Omental fat pad (tissue), 4 donors: Measurements from ENCODE around the gene RIN3. TPM values are rescaled to one million over a fixed set of nuclear protein-coding genes. Genes with fewer than 3 reads are reported as not detected.

Source experiments
- ATAC-seq: fragments of 150-250 bp; one replicate; pipeline ENCODE4 v1.9.1; 2016; ENCODE audit warnings: mild to moderate bottlenecking, moderate library complexity; ENCODE audit not compliant: low FRiP score
- DNase-seq: peaks from one replicate; pipeline ENCODE4 v3.0.0-alpha.2; 2019; ENCODE audit warnings: low spot score
- total RNA-seq, 4 donors: library from RNA; depleted of rRNA; stranded (reverse); fragments of >200 nt; gene quantifications; one replicate each; pipeline ENCODE4 v1.1.0, GENCODE V29; 2016
- TF ChIP-seq, protein P1 (sequence below), 3 donors: fragments of 450-650 bp; IDR thresholded peaks; one replicate each; pipeline ENCODE4 v1.5.1; 2016 to 2017; ENCODE audit warnings: antibody characterized with exemption in 3 of 3, mild to moderate bottlenecking in 3 of 3, moderate library complexity in 2 of 3

RIN3 gene
- total RNA-seq, 4 donors from 2014 or later: 11.6 to 36.3 (median 20.2) TPM

DNA sequence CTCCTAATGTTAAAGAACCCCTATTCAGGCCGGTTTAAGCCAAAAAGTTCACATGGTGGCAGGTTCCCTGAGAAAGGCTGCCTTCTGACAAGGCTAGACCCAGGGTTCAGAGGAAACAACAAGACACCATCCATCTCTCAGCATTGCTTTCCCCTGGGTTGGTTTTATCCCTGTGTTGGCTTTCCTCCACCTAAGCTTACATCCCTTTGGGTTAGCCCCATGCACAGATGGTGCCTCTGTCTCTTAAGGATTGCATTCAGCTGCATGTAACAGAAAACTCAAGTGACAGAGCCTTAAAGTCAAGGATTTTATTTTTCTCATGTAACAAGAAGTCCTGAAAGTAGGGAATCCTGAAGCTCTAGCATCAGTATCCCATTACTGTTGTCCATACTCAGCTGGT lies 42.8 kb upstream of the RIN3 start:
- no peak for DNase-seq
- no peak for ATAC-seq
- TF ChIP-seq, protein P1, sequence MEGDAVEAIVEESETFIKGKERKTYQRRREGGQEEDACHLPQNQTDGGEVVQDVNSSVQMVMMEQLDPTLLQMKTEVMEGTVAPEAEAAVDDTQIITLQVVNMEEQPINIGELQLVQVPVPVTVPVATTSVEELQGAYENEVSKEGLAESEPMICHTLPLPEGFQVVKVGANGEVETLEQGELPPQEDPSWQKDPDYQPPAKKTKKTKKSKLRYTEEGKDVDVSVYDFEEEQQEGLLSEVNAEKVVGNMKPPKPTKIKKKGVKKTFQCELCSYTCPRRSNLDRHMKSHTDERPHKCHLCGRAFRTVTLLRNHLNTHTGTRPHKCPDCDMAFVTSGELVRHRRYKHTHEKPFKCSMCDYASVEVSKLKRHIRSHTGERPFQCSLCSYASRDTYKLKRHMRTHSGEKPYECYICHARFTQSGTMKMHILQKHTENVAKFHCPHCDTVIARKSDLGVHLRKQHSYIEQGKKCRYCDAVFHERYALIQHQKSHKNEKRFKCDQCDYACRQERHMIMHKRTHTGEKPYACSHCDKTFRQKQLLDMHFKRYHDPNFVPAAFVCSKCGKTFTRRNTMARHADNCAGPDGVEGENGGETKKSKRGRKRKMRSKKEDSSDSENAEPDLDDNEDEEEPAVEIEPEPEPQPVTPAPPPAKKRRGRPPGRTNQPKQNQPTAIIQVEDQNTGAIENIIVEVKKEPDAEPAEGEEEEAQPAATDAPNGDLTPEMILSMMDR (IDR thresholded peaks at IDR 0.05): no peak

DNA sequence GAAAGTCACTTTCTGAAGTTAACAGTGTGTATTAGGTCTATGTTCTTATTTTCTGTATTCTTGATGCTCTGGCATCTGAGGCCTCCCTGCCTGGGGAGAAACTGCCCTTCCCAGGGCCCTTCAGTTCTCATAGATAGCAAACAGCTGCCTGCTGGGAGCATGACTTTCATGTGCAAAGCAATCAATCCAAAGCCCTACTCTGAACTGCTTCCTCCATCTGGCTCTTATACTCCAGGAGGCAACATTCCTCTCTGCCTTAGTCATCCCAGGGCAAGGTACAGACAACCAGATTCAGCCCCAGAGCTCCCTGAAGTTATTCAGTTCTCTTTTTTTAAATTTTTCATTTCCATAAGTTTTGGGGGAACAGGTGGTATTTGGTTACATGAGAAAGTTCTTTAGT lies 41.7 kb upstream of the RIN3 start:
- DNase-seq (no peak), ATAC-seq (no peak)
- TF ChIP-seq, protein P1 (IDR thresholded peaks at IDR 0.05): no peak

DNA sequence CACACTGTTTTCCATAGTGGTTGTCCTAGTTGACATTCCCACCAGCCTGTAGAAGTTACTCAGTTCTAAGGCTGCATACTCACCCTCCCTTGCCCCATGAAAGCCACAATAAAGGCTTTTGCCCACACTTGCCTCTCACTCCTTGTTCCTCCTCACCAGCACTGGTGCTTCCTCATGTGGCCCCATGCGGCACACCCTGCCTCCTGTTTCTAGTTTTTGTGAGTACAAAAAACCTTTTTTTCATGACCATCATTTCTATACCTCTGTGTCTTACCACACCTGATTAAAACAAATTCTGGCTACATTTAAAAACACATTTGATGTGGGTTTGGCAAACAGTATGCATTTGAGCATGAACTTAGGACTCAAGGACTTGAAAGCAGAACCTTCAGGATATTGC lies 40.7 kb upstream of the RIN3 start:
- DNase-seq (no peak), ATAC-seq (no peak)
- TF ChIP-seq, protein P1 (IDR thresholded peaks at IDR 0.05): no peak

DNA sequence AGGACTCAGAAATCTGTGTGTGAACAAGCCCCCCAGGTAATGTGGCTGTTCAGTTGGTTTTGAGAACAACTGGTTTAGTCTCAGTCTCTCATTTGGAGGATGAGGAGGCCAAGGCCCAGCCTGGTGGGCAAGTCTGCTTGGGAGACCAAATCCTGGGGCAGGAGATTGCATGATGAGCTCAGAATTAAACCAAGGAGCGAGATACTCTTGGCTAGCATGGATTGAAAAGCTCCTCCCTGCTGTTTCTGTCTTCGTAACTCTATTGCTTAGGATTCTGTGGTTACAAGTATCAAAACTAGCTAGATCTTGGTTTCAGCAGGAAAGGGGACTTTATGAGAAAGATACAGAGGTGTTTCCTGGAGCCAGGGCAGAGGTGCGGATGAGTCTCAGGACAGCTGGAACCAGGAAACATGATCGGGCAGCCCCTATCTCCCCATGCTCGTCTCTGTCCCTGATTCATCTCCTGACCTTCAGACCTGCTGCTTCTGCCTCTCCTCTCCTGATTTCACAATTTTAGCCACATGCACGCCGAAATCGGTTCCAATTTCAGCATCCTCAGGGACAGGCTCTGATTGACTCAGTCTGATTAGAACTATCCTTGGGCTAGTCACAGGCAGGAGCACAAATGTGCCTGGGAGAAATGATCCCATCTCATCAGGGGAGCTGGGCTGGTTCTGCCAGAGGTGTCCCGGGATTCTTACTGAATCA lies 40.2 kb upstream of the RIN3 start:
- DNase-seq (no peak), ATAC-seq (peak; percentile 54)
- TF ChIP-seq, protein P1 (IDR thresholded peaks at IDR 0.05): no peak

DNA sequence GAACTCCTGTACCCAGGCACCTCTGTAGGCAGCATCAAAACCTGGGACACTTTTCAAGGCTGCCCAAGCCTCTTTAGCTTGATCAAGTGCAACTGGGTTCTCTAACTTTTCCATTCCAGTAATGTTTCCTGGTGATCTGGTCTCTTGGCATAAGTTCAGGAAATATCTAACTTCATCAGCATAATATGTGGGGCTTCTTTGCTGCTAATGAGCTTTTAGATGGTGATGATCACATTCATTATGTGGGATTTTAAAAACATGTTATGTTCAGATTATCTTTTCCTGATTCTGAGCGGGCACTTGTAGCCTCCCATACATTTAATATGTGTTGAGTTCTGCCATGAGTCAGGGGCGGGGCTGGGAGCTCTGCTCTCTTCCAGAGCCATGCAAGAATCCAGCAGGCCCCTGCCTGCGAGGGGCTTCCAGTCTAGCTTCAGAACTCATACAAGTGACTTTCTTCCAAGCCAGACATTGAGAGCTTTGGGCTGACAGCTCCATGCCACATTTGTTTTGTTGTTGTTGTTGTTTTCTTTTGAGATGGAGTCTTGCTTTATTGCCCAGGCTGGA lies 39.5 kb upstream of the RIN3 start:
- DNase-seq: no peak
- TF ChIP-seq, protein P1 (IDR thresholded peaks at IDR 0.05): no peak

DNA sequence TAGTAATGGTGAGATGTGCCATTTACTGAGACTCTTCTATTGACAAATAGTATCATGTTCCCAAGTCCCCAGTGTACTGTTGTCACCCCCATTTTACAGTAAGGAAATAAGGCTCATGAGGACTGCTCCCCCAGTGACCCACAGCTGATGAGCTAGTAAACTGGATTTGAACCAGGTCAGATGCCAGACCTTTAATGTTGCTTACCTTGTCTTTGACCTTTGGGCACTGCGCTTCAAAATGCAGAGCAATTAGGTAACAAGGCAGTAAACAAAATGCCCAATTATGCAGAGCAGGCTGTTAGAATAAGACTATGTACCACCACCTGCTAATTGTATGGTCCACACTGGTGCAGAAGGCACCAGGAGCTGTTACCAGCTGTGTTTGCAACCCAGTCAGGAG lies 38.5 kb upstream of the RIN3 start:
- ATAC-seq (no peak), DNase-seq (no peak)
- TF ChIP-seq, protein P1 (IDR thresholded peaks at IDR 0.05): no peak

More for the DNA sequence above, 39.5 kb upstream of the RIN3 start:
- ATAC-seq: no peak
